MV-4-11 (cell line): ENCODE data around the gene TMUB1.
"Not testable (repeated sequence)": the region's sequence is repeated elsewhere in the genome, so short reads cannot be mapped to it uniquely, and the experiment has no call there.

Experiments
- DNase-seq: peaks from one replicate; lab custom pipeline; 2025; lab: John Stamatoyannopoulos, UW

The TMUB1 gene

DNA sequence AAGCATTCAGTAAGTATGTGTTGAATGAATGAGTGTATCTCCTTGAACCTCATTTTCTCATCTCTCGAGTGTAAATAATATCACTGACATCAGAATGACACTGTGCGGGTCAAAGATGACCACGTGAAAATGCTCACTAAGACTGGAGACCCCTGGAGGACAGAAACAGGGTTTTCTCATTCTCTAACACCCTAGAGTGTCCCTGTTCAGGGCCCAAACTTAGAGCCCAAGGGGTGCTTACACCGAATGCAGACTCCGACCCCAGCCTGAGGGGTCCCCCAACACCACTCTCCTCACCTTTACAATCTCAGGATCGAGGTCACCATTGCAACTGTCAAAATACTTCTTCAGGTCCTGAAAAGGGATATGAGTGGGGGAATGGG, 27.0 kb downstream of the TMUB1 start:
- DNase-seq = no peak

- no peak for DNase-seq
These were observed 29.5 kb downstream of the TMUB1 start for GRCh38 chr7:151053751-151054150.

- DNase-seq = peak; percentile 5
These were observed 30.2 kb downstream of the TMUB1 start for GRCh38 chr7:151053096-151053495.

DNA sequence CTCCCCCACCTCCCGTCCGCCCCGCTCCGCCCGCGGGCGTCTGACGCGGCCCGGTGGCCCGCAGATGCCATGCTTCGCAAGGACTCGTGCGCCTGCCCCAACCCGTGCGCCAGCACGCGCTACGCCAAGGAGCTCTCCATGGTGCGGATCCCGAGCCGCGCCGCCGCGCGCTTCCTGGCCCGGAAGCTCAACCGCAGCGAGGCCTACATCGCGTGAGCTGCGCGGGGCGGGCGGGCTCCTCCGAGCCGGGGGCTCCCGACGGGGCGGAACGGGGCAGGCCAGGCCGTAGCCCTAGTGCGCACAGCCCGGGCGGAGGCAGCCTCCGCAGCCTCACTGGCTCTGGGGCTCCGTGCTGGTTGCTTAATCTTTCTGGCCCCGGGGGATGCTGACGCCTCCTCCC, 32.2 kb downstream of the TMUB1 start:
- peak; percentile 50 for DNase-seq

DNA sequence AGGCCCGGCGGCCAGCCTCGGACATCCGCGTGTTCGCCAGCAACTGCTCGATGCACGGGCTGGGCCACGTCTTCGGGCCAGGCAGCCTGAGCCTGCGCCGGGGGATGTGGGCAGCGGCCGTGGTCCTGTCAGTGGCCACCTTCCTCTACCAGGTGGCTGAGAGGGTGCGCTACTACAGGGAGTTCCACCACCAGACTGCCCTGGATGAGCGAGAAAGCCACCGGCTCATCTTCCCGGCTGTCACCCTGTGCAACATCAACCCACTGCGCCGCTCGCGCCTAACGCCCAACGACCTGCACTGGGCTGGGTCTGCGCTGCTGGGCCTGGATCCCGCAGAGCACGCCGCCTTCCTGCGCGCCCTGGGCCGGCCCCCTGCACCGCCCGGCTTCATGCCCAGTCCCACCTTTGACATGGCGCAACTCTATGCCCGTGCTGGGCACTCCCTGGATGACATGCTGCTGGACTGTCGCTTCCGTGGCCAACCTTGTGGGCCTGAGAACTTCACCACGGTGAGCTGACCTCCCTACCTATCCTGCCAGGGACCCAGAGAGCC, 34.3 kb downstream of the TMUB1 start:
- no peak for DNase-seq

GRCh38 chr7:151047976-151048815, 35.1 kb downstream of the TMUB1 start, which contains the start of gene ASIC3:
Gene ASIC3 (plus strand): TSS chr7:151048531. CDS start chr7:151048886, 355 bp downstream.
- no peak for DNase-seq

GRCh38 chr7:151046603-151047573, 36.4 kb downstream of the TMUB1 start:
- no peak for DNase-seq

DNA sequence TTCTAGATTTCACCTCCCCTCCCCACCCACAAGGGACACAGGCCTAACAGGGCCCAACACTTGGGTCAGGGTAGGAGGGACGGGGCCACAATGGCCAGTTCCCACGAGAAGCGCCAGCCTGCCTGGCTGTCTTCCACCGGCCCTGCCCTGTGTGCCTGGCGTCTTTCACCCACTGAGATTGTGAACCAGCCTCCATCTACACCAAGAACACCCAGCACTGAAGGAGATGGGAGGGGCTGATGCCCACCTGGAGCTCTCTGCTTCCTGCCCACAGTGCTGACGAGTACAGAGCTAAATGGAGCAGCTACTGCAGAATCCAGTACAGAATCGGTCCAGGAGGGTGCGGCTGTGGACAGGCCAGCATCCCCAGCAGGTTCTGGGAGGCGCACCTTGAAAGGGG, 37.3 kb downstream of the TMUB1 start:
- DNase-seq = no peak

DNA sequence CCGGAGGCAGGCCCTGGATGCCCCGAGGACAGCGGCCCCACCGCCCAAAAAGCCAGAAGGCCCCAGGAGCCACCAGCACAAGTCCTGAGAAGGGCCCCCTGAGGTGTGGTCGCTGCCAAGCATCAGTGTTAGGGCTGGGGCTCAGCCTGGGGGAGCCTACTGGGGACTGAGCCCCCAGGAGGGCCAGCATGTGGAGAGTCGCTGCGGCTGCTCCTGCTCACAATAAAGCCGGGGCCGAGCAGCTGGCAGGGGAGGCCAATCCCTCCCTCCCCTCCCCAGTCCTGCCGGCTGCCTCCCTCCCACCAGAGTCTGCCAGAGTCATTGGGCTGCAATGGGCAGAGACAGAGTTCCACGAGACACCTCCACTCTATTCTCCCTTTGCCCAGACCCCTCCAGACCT, 38.0 kb downstream of the TMUB1 start:
- DNase-seq = no peak

GRCh38 chr7:151043959-151044358, 39.3 kb downstream of the TMUB1 start:
- DNase-seq = no peak

- not testable (repeated sequence) for DNase-seq
These were observed 39.8 kb downstream of the TMUB1 start for GRCh38 chr7:151043449-151043848.

DNA sequence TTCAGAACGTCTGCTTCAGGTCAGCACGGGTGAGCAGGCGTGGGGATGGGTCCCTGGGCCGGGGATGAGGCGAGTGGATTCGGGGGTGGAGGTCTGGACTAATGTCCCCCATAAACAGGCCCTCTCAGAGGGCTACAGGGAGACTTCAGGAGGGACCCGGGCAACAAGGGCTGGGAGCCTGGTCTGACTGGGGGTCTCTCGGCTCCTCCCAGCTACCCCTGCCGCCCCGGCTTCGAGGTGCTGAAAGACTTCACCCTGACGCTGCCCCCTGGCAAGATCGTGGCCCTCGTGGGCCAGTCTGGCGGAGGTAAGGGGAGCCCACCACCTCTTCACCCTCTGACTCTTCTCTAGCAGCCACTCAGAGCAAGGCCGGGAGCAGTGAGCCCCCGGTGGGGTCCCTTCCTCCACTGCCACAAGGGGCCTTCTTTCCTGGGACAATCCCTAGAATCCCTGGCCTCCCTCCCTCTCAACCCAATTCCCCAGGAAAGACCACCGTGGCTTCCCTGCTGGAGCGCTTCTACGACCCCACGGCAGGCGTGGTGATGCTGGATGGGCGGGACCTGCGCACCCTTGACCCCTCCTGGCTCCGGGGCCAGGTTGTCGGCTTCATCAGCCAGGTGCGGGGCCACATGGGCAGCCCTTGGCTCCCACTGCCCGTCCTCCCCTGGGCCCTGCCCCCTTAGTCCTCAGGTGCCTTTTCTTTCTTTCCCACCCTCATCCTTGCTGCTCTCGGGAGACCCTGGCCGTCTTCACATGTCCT, 42.5 kb downstream of the TMUB1 start:
- DNase-seq = no peak

- no peak for DNase-seq
These were observed 43.3 kb downstream of the TMUB1 start for GRCh38 chr7:151039850-151040548.

DNA sequence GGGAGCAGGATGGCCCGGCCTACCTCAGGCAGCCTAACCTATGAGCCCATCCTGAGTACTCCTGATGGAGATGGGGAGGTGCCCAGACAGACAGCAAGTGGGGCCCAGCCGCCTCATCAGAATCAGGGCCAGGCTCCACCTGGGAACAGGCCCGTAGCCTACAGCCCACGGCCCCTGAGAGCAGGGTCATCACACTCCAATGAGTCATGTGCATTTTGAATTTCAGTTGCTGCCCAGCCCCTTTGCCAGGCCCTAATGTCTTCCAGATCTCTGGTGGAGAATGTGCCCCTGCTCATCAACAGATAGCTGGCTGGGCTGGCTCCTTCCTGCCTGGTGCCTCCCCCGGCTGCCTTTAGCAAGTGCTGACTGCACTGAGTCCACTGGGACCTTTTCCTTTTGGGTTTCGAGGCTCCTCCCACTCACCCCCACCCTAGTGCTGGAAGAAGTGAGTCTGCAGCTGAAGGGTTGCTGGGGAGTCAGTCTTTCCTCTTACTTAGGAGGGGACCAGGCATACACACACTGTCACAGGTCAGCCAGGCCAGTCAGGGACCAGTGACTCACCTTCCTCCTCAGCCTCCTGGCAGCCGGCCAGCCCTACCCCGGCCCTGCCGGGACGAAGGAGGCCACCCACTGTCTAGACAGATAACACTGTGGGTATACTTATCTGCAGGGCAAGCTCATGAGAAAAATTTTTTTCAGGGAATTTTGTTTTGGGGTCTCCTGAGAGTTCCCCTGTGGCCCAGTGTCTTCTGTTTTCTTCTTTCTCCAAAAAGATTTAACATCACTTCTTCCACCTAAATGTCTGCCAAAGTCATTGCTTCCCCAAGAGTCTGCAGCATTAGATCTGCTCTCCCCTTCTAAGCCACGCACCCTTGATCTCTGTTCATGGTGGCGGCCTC, 44.1 kb downstream of the TMUB1 start:
- peak; percentile 67 for DNase-seq

DNA sequence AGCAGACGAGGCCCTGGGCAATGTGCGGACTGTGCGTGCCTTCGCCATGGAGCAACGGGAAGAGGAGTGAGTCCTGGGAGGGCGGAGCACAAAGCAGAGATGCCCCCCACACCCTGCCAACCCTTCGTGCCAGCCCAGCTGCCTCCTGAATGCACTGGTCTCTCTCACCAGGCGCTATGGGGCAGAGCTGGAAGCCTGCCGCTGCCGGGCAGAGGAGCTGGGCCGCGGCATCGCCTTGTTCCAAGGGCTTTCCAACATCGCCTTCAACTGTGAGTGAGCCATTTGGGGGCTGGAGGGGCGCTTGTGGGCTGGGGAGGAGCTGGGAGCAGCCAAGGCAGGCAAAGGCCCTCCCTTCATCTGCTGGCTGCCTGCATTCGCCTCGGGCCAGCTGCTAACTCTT, 47.4 kb downstream of the TMUB1 start:
- no peak for DNase-seq

DNA sequence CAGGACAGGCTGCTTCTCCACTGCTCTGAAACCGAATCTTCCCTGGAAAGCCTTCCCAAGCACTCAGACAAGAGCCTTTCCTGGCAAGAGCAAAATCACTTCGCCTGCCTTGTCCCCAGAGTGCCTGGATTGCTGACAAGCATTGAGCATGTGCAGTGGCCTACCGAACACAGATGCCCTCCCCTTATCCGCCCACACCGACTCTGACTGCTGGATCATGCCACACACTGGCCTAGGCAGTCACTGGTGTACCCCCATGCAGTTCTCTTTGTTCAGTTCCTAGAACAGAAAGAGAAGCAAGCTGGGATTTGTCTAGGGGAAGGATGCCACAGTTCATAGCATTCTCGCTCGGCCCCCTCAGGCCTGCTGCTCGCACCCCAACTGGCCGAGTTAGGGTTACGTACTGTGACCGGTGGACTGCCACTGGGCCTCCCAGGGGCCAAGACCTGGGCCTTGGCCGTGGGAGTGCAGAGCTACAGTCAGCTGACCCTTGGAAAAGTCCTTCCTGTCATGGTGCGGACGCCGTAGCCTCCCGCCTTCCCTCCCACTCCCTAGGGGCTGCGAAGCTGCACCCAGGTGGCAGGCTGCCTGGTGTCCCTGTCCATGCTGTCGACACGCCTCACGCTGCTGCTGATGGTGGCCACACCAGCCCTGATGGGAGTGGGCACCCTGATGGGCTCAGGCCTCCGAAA, 48.1 kb downstream of the TMUB1 start:
- DNase-seq = no peak

GRCh38 chr7:151034312-151035025, 48.8 kb downstream of the TMUB1 start:
- no peak for DNase-seq

GRCh38 chr7:151033864-151034249, 49.4 kb downstream of the TMUB1 start:
- no peak for DNase-seq
